Osteoblast (primary cell): ENCODE measurements around the gene RPS2. TPM values are rescaled to one million over a fixed set of nuclear protein-coding genes. Genes with fewer than 3 reads are reported as not detected.

Experiments
- DNase-seq: peaks from one replicate; pipeline ENCODE4 v3.0.0; 2011; ENCODE audit warnings: low spot score, mixed read lengths; ENCODE audit not compliant: insufficient read length; ENCODE audit errors: missing footprints
- H2AFZ ChIP-seq: 2 replicates; pipeline ENCODE4 v1.6.0; 2011; ENCODE audit warnings: mild to moderate bottlenecking, low read length
- H3K27ac ChIP-seq: 2 replicates; pipeline ENCODE4 v1.5.1; 2011; ENCODE audit warnings: mild to moderate bottlenecking, low read depth, low read length, moderate library complexity
- H3K27me3 ChIP-seq: 2 replicates; pipeline ENCODE4 v1.6.0; 2012; ENCODE audit warnings: mild to moderate bottlenecking, control low read depth, inconsistent platforms, low read length, moderate library complexity; ENCODE audit not compliant: insufficient read depth
- H3K36me3 ChIP-seq: 2 replicates; pipeline ENCODE4 v1.5.1; 2011; ENCODE audit warnings: mild to moderate bottlenecking, low read length, control low read depth, moderate library complexity; ENCODE audit not compliant: insufficient read depth
- H3K4me1 ChIP-seq: 2 replicates; pipeline ENCODE4 v1.5.1; 2011; ENCODE audit warnings: mild to moderate bottlenecking, low read length, control low read depth, moderate library complexity; ENCODE audit not compliant: insufficient read depth
- H3K4me2 ChIP-seq: 2 replicates; pipeline ENCODE4 v1.6.0; 2011; ENCODE audit warnings: mild to moderate bottlenecking, low read length; ENCODE audit not compliant: insufficient read depth
- H3K4me3 ChIP-seq: fragments of 200-600 bp; sonication (generic); 3 replicates; pipeline ENCODE4 v1.5.1; 2012; ENCODE audit warnings: mild to moderate bottlenecking, low read length, inconsistent platforms; ENCODE audit not compliant: insufficient read depth
- H3K79me2 ChIP-seq: 2 replicates; pipeline ENCODE4 v1.6.0; 2012; ENCODE audit warnings: mild to moderate bottlenecking, low read length, control low read depth, inconsistent platforms; ENCODE audit not compliant: insufficient read depth
- H3K9me3 ChIP-seq: 2 replicates; pipeline ENCODE4 v1.5.1; 2011; ENCODE audit warnings: low read depth, low read length, control low read depth
- H4K20me1 ChIP-seq: 2 replicates; pipeline ENCODE4 v1.6.0; 2012; ENCODE audit warnings: mild to moderate bottlenecking, low read length, control low read depth; ENCODE audit not compliant: insufficient read depth
- CTCF ChIP-seq: IDR thresholded peaks from 2 replicates; pipeline ENCODE4 v1.5.1; 2011; ENCODE audit warnings: mild to moderate bottlenecking, low read depth, low read length, moderate library complexity; ENCODE audit errors: extremely low read depth
- total RNA-seq: library from RNA; depleted of rRNA; stranded (reverse); fragments of >200 nt; gene quantifications from 2 replicates; pipeline ENCODE4 v1.2.3, GENCODE V29; 2012

The RPS2 gene
- total RNA-seq, 1 donor, result 2,359 TPM

- Histone ChIP-seq H3K4me1 (peaks cover 29% of the 10 kb centered on the region), H3K4me2 (peak overlapping the region; percentile 96), H4K20me1 (peaks cover 47% of the 10 kb centered on the region), H3K36me3 (no peaks in the 10 kb centered on the region), H2AFZ (no peak overlapping the region), H3K79me2 (peaks cover 62% of the 10 kb centered on the region), H3K27me3 (no peaks in the 10 kb centered on the region), H3K4me3 (peak overlapping the region; percentile 82), H3K9me3 (no peaks in the 10 kb centered on the region), H3K27ac (peak overlapping the region; percentile 57)
- TF ChIP-seq CTCF, result no peak
- peak; percentile 91 for DNase-seq
Measured at GRCh38 chr16:2009164-2009711, 44.6 kb upstream of the RPS2 start.

- H3K4me3 ChIP-seq, result peak overlapping the region; percentile 82
- H3K4me2 ChIP-seq, result peak overlapping the region; percentile 96
- peaks cover 32% of the 10 kb centered on the region for H3K4me1 ChIP-seq
- H3K9me3 ChIP-seq, result no peaks in the 10 kb centered on the region
- H3K79me2 ChIP-seq, result peaks cover 67% of the 10 kb centered on the region
- peak; percentile 92 for DNase-seq
- no peaks in the 10 kb centered on the region for H3K27me3 ChIP-seq
- peaks cover 52% of the 10 kb centered on the region for H4K20me1 ChIP-seq
- H3K36me3 ChIP-seq, result no peaks in the 10 kb centered on the region
- H3K27ac ChIP-seq, result peak overlapping the region; percentile 57
- TF ChIP-seq CTCF, result no peak
- no peak overlapping the region for H2AFZ ChIP-seq
Measured at GRCh38 chr16:2008631-2009163, 44.1 kb upstream of the RPS2 start.

GRCh38 chr16:2008009-2008526 is 43.4 kb upstream of the RPS2 start:
- peak; percentile 96 for DNase-seq
- H3K27ac ChIP-seq, result peak overlapping the region; percentile 57
- H3K36me3 ChIP-seq, result peaks cover 5% of the 10 kb centered on the region
- peaks cover 74% of the 10 kb centered on the region for H3K79me2 ChIP-seq
- H2AFZ ChIP-seq, result no peak overlapping the region
- no peak for TF ChIP-seq CTCF
- peak overlapping the region; percentile 96 for H3K4me2 ChIP-seq
- H3K9me3 ChIP-seq, result no peaks in the 10 kb centered on the region
- peaks cover 59% of the 10 kb centered on the region for H4K20me1 ChIP-seq
- peak overlapping the region; percentile 82 for H3K4me3 ChIP-seq
- H3K4me1 ChIP-seq, result peaks cover 32% of the 10 kb centered on the region
- no peaks in the 10 kb centered on the region for H3K27me3 ChIP-seq

GRCh38 chr16:2007081-2007836 is 42.6 kb upstream of the RPS2 start:
- Histone ChIP-seq H3K36me3 (peaks cover 13% of the 10 kb centered on the region), H4K20me1 (peaks cover 67% of the 10 kb centered on the region), H3K9me3 (no peaks in the 10 kb centered on the region), H3K4me3 (peak overlapping the region; percentile 82), H3K27ac (peak overlapping the region; percentile 57), H3K79me2 (peaks cover 82% of the 10 kb centered on the region), H3K4me1 (peaks cover 32% of the 10 kb centered on the region), H3K27me3 (no peaks in the 10 kb centered on the region), H2AFZ (no peak overlapping the region), H3K4me2 (peak overlapping the region; percentile 96)
- DNase-seq, result no peak
- TF ChIP-seq CTCF, result no peak
